ENCODE measurements around the gene KLHL26.
"Not testable (repeated sequence)": the region's sequence is repeated elsewhere in the genome, so short reads cannot be mapped to it uniquely, and the experiment has no call there.

KLHL26 gene

DNA sequence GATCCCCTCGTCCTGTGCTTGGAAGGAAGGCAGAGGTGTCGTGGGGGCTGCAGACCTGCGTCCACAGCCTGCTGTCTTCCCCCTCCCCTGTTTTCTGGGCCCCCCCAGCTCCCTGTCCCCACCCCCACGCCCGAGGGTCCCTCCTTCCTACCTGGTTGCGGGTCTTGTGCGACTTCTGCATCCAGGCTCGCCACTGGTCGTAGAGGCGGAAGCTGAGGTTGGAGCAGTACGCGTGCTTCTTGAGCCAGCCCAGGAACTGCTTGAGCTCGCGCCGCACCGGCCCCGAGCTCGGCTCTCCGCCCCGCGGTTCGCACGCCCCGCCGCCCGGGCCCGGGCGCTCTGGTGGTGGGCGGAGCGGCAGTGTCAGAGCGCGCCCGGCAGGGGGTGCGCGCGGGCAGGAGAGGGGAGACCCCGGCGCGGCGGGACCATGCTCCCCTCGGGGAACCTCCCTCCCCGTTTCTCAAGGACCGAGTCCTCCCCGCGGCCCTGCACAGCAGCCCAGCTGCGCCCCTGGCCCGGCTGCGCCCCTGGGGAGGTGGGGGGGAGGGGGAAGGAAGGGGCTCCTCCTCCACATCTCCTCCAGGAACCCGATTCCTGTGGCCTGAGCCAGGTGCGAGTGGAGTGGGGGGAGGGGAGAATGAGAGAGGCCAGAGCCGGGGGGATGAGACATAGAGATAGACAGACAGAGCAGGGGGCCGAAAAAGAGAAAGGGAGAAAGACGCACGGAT, 42.6 kb upstream of the KLHL26 start:
- Histone ChIP-seq H3K27me3 (replicated peaks; ENCODE audit: control insufficient read depth, insufficient read depth, low read length) (no peaks in the 10 kb centered on the region), H3K4me3 (ENCODE audit: low read length) (no peak overlapping the region), H3K9ac (ENCODE audit: low read length) (peak overlapping the region; percentile 53), H3K4me1 (ENCODE audit: control insufficient read depth, insufficient read depth, low read length) (peaks cover 43% of the 10 kb centered on the region), H3K9me3 (ENCODE audit: control insufficient read depth, low read length) (no peaks in the 10 kb centered on the region), H3K36me3 (ENCODE audit: control insufficient read depth, insufficient read depth, low read length, severe bottlenecking) (peaks cover 43% of the 10 kb centered on the region)
- DNase-seq (ENCODE audit: low read depth), result peak; percentile 94

GRCh38 chr19:18594824-18595373, 41.9 kb upstream of the KLHL26 start:
- H3K9me3 ChIP-seq (ENCODE audit: control insufficient read depth, low read length), result no peaks in the 10 kb centered on the region
- no peak for DNase-seq (ENCODE audit: low read depth)
- H3K4me1 ChIP-seq (ENCODE audit: control insufficient read depth, insufficient read depth, low read length), result peaks cover 36% of the 10 kb centered on the region
- H3K36me3 ChIP-seq (ENCODE audit: control insufficient read depth, insufficient read depth, low read length, severe bottlenecking), result peaks cover 50% of the 10 kb centered on the region
- H3K27me3 ChIP-seq (replicated peaks; ENCODE audit: control insufficient read depth, insufficient read depth, low read length), result no peaks in the 10 kb centered on the region
- peak overlapping the region; percentile 53 for H3K9ac ChIP-seq (ENCODE audit: low read length)
- H3K4me3 ChIP-seq (ENCODE audit: low read length), result no peak overlapping the region

GRCh38 chr19:18595475-18595874, 41.4 kb upstream of the KLHL26 start:
- peak overlapping the region; percentile 44 for H3K9ac ChIP-seq (ENCODE audit: low read length)
- H3K4me1 ChIP-seq (ENCODE audit: control insufficient read depth, insufficient read depth, low read length), result peaks cover 33% of the 10 kb centered on the region
- no peaks in the 10 kb centered on the region for H3K9me3 ChIP-seq (ENCODE audit: control insufficient read depth, low read length)
- DNase-seq (ENCODE audit: low read depth), result no peak
- peaks cover 50% of the 10 kb centered on the region for H3K36me3 ChIP-seq (ENCODE audit: control insufficient read depth, insufficient read depth, low read length, severe bottlenecking)
- no peaks in the 10 kb centered on the region for H3K27me3 ChIP-seq (replicated peaks; ENCODE audit: control insufficient read depth, insufficient read depth, low read length)
- H3K4me3 ChIP-seq (ENCODE audit: low read length), result no peak overlapping the region

DNA sequence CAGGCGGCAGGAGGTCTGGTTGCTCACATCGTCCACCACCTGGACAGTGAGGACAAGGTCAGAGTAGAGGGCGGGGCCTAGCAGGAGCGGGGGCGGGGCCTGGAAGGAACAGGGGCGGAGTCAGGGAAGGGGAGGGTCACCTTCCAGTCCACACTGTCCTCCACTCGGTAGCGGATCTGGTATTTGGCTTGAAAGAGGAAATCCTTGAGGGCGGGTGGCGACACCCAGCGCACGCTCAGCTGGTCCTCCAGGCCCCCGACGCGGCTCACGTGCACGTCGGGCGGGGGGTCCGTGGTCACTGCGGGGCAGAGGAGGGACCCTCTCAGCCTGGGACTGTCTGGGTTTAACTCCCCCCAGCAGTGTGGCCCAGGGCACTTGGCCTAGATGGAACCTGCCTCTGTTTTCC, 40.1 kb upstream of the KLHL26 start:
- peak overlapping the region; percentile 34 for H3K9ac ChIP-seq (ENCODE audit: low read length)
- DNase-seq (ENCODE audit: low read depth), result no peak
- no peaks in the 10 kb centered on the region for H3K9me3 ChIP-seq (ENCODE audit: control insufficient read depth, low read length)
- H3K4me1 ChIP-seq (ENCODE audit: control insufficient read depth, insufficient read depth, low read length), result peaks cover 29% of the 10 kb centered on the region
- H3K36me3 ChIP-seq (ENCODE audit: control insufficient read depth, insufficient read depth, low read length, severe bottlenecking), result peaks cover 58% of the 10 kb centered on the region
- H3K4me3 ChIP-seq (ENCODE audit: low read length), result no peak overlapping the region
- no peaks in the 10 kb centered on the region for H3K27me3 ChIP-seq (replicated peaks; ENCODE audit: control insufficient read depth, insufficient read depth, low read length)

DNA sequence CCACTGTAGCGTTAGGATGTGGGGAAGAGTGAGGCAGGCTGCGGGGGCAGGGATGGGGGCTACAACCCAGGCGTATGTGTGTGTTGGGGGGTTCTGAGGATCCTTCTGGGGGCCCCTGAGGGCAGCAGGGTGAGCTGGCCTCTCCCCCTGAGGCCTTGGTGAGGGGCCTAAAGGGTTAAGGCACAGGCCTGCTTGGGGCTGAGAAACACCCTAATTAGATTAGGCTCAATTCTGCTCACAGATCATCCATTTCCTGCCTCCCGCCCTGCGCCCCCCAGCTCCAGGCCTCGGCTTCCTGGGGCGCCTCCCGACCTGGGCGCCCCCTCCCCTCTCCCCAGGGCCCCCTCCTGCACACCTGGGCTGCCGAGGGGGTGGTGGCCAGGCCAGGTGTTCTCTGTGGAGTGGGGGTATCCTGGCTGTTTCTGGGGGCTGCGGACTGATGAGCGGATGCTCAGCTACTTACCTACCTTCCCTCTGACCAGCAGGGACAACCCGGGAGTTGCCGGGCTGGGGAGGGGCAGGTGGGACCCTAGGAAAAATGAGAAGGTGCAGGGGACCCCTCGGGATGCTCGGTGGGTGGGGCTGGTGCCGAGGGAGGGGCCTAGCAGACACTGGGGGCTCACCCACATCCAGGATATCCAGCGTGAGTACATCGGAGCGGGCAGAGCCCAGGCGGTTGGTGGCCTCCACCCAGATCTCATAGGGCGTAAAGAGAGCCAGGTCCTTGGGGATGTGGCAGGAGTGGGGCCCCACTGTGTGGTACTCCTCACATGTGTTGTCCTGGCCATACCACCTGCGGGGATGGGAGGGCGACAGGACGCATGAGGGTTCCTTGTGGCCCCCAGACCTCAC, 38.8 kb upstream of the KLHL26 start:
- Histone ChIP-seq H3K27me3 (replicated peaks; ENCODE audit: control insufficient read depth, insufficient read depth, low read length) (no peaks in the 10 kb centered on the region), H3K4me3 (ENCODE audit: low read length) (no peak overlapping the region), H3K9me3 (ENCODE audit: control insufficient read depth, low read length) (no peaks in the 10 kb centered on the region), H3K4me1 (ENCODE audit: control insufficient read depth, insufficient read depth, low read length) (peaks cover 23% of the 10 kb centered on the region), H3K36me3 (ENCODE audit: control insufficient read depth, insufficient read depth, low read length, severe bottlenecking) (peaks cover 64% of the 10 kb centered on the region), H3K9ac (ENCODE audit: low read length) (no peak overlapping the region)
- no peak for DNase-seq (ENCODE audit: low read depth)

DNA sequence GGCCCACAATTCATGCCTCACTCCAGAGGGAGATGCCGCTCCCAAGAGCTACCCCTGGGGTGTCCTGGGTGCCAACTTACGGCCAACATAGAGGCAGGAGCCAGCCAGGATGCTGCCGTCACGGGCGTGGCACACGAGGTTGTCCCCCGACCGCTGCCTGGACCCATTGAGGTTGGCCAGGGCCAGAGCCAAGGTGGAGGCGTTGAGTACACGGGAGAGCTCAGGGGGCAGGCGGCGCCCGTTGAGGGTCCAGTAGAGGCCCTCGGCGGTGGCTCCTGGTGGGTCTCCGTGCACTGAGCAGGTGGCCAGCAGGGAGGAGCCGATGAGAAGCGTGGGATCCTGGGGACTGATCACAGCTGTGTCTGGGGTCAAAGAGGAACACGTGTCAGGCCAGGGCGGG, 37.3 kb upstream of the KLHL26 start:
- DNase-seq (ENCODE audit: low read depth), result no peak
- H3K9ac ChIP-seq (ENCODE audit: low read length), result no peak overlapping the region
- no peak overlapping the region for H3K4me3 ChIP-seq (ENCODE audit: low read length)
- no peaks in the 10 kb centered on the region for H3K27me3 ChIP-seq (replicated peaks; ENCODE audit: control insufficient read depth, insufficient read depth, low read length)
- H3K4me1 ChIP-seq (ENCODE audit: control insufficient read depth, insufficient read depth, low read length), result peaks cover 22% of the 10 kb centered on the region
- no peaks in the 10 kb centered on the region for H3K9me3 ChIP-seq (ENCODE audit: control insufficient read depth, low read length)
- peaks cover 57% of the 10 kb centered on the region for H3K36me3 ChIP-seq (ENCODE audit: control insufficient read depth, insufficient read depth, low read length, severe bottlenecking)

- H3K9me3 ChIP-seq (ENCODE audit: control insufficient read depth, low read length); H3K4me3 ChIP-seq (ENCODE audit: low read length); H3K27me3 ChIP-seq (replicated peaks; ENCODE audit: control insufficient read depth, insufficient read depth, low read length); DNase-seq (ENCODE audit: low read depth); H3K9ac ChIP-seq (ENCODE audit: low read length): not testable (repeated sequence)
- H3K36me3 ChIP-seq (ENCODE audit: control insufficient read depth, insufficient read depth, low read length, severe bottlenecking), result peaks cover 53% of the 10 kb centered on the region
- H3K4me1 ChIP-seq (ENCODE audit: control insufficient read depth, insufficient read depth, low read length), result peaks cover 11% of the 10 kb centered on the region
Measured at GRCh38 chr19:18600692-18601397, 36.0 kb upstream of the KLHL26 start.

- no peak overlapping the region for H3K4me3 ChIP-seq (ENCODE audit: low read length)
- H3K9me3 ChIP-seq (ENCODE audit: control insufficient read depth, low read length), result no peaks in the 10 kb centered on the region
- DNase-seq (ENCODE audit: low read depth), result no peak
- H3K27me3 ChIP-seq (replicated peaks; ENCODE audit: control insufficient read depth, insufficient read depth, low read length), result no peaks in the 10 kb centered on the region
- H3K9ac ChIP-seq (ENCODE audit: low read length), result no peak overlapping the region
- H3K36me3 ChIP-seq (ENCODE audit: control insufficient read depth, insufficient read depth, low read length, severe bottlenecking), result peaks cover 45% of the 10 kb centered on the region
- H3K4me1 ChIP-seq (ENCODE audit: control insufficient read depth, insufficient read depth, low read length), result peaks cover 9% of the 10 kb centered on the region
Measured at GRCh38 chr19:18601875-18602274, 35.0 kb upstream of the KLHL26 start.

DNA sequence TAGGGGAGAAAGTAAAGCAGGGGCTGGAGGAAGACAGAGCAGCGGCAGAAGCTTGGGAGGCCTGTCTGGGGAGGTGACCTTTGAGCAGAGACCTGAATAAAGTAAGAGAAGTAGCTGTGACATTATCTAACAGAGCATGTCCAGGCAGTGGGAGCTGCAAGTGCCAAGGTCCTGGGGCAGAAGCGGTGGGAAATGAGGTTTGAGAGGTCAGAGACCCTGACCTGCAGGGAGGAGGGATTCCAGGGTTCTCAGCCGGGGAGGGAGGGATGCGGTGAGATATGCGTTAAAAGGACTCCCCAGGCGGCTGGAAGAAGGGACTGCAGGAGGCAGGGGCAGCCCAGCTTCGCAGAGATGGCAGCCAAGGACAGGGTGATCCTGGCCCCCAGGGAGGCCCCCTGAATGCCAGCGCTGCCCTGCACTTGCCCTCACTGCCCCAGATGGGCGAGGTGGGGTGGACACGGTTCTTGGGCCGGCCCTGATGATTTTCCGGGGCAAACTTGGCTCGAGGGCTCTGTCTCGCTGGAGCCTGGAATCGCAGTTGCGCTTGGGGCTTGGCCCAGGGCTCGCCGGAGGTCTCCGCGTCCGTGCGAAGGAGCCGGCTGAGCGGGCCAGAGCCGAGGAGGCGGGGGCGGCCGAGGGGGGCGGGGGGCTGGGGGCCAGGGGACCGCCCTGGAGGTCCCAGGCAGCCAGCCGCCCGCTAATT, 33.4 kb upstream of the KLHL26 start:
- peak overlapping the region; percentile 74 for H3K4me3 ChIP-seq (ENCODE audit: low read length)
- peak overlapping the region; percentile 92 for H3K9ac ChIP-seq (ENCODE audit: low read length)
- no peaks in the 10 kb centered on the region for H3K27me3 ChIP-seq (replicated peaks; ENCODE audit: control insufficient read depth, insufficient read depth, low read length)
- DNase-seq (ENCODE audit: low read depth), result peak; percentile 22
- peaks cover 34% of the 10 kb centered on the region for H3K36me3 ChIP-seq (ENCODE audit: control insufficient read depth, insufficient read depth, low read length, severe bottlenecking)
- H3K4me1 ChIP-seq (ENCODE audit: control insufficient read depth, insufficient read depth, low read length), result peaks cover 16% of the 10 kb centered on the region
- H3K9me3 ChIP-seq (ENCODE audit: control insufficient read depth, low read length), result no peaks in the 10 kb centered on the region

GRCh38 chr19:18603958-18604819, 32.6 kb upstream of the KLHL26 start:
- Histone ChIP-seq H3K27me3 (replicated peaks; ENCODE audit: control insufficient read depth, insufficient read depth, low read length) (no peaks in the 10 kb centered on the region), H3K36me3 (ENCODE audit: control insufficient read depth, insufficient read depth, low read length, severe bottlenecking) (peaks cover 26% of the 10 kb centered on the region), H3K4me3 (ENCODE audit: low read length) (peak overlapping the region; percentile 88), H3K9me3 (ENCODE audit: control insufficient read depth, low read length) (no peaks in the 10 kb centered on the region), H3K4me1 (ENCODE audit: control insufficient read depth, insufficient read depth, low read length) (peaks cover 16% of the 10 kb centered on the region), H3K9ac (ENCODE audit: low read length) (peak overlapping the region; percentile 92)
- no peak for DNase-seq (ENCODE audit: low read depth)

All from adipocyte (in vitro differentiated cells).